PC-9 (cell line): ENCODE data around the gene EPM2AIP1.

Experiments
- CTCF ChIP-seq: fragments of 200-600 bp; sonication (generic); conservative IDR thresholded peaks from 2 replicates; pipeline ENCODE4 v1.6.1; 2017; ENCODE audit warnings: mixed run types, antibody characterized with exemption, mild to moderate bottlenecking, moderate library complexity
- EZH2 ChIP-seq: fragments of 200-600 bp; sonication (generic); IDR thresholded peaks from 2 replicates; pipeline ENCODE4 v1.8.0; 2017; ENCODE audit warnings: antibody characterized with exemption, low read depth

- TF ChIP-seq CTCF (no peak), EZH2 (no peak)
Measured at GRCh38 chr3:36943601-36944000, 49.3 kb downstream of the EPM2AIP1 start.
